ENCODE data around the gene XKRX. TPM values are rescaled to one million over a fixed set of nuclear protein-coding genes. Genes with fewer than 3 reads are reported as not detected.

The XKRX gene
- total RNA-seq, 4 donors from 2014 or later = 0.13 to 0.90 (median 0.16) TPM; not detected in 1

DNA sequence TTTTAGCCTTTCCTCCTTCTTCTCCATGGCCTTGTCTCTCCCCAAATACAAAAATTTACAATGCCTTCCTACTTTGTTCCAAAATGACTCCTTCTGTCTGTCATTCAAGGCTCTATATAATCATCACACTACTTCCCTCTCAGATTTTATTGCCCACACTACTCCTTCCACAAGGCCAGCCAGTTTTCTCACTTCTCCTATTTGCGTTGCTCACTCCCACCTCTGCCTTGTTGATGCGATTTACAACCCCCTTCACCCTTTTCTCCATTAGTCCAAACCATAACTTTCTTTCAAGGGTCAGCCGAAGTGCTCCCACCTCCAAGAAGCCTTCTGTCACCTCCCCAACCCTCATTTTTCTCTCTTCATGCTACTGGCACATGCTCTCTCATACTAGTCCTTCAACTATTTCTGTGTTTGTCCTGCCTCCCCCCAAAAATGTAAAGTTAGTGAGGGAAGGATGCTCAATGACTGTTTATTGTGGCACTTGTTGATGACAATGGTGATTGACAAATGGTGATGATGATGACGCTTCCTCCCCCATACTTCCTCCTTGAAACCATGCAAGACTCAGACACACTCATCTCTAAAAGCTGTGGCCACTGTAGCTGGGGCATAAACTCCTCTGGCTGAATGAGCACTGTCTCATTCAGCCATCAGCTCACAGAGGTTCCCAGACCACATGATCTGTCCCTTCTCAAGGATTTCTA lies 2.7 kb upstream of the XKRX start:
- H3K4me3 ChIP-seq = no peak overlapping the region
- H3K9me3 ChIP-seq = no peaks in the 10 kb centered on the region
- in situ Hi-C loops (cut with MboI; ENCODE audit: low sequenced_read_pairs in 4 of 4) (no loop called here), intact Hi-C loops (cut with DNase I; ENCODE audit: low total_unique reads) (no loop called here)
- TF ChIP-seq, protein P1, sequence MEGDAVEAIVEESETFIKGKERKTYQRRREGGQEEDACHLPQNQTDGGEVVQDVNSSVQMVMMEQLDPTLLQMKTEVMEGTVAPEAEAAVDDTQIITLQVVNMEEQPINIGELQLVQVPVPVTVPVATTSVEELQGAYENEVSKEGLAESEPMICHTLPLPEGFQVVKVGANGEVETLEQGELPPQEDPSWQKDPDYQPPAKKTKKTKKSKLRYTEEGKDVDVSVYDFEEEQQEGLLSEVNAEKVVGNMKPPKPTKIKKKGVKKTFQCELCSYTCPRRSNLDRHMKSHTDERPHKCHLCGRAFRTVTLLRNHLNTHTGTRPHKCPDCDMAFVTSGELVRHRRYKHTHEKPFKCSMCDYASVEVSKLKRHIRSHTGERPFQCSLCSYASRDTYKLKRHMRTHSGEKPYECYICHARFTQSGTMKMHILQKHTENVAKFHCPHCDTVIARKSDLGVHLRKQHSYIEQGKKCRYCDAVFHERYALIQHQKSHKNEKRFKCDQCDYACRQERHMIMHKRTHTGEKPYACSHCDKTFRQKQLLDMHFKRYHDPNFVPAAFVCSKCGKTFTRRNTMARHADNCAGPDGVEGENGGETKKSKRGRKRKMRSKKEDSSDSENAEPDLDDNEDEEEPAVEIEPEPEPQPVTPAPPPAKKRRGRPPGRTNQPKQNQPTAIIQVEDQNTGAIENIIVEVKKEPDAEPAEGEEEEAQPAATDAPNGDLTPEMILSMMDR (IDR thresholded peaks at IDR 0.05 in 4 of 5, conservative IDR thresholded peaks at IDR 0.05 in 1 of 5) = no peak
- TF ChIP-seq POLR2A (IDR thresholded peaks at IDR 0.05) = no peak
- H3K27ac ChIP-seq = no peak overlapping the region
- ATAC-seq (no peak), DNase-seq (no peak)
- peaks cover 0 to 16% (median 5%) of the 10 kb centered on the region in 3 donors for H3K27me3 ChIP-seq
- no peaks in the 10 kb centered on the region for H3K36me3 ChIP-seq
- no peaks in the 10 kb centered on the region for H3K4me1 ChIP-seq

DNA sequence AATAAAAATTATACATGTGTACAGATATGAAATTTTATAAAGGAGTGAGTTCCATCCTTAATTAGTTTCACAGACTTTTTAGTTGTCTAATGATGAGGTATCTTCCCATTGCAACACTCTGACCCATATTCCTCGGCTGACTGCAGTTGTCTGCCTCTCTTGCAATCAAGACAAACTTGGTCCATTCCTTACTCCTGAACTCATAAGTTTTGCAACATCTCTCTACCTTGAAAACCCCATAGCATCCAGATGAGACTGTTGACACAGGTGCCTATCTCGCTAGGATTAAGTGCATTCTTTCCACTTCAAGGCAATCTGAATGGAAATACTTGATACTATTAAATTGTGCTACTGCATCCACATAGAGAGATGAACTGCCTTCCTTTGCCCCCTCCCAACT lies 2.3 kb downstream of the XKRX start:
- DNase-seq = no peak
- Histone ChIP-seq H3K27ac (no peak overlapping the region), H3K36me3 (no peaks in the 10 kb centered on the region), H3K4me1 (no peaks in the 10 kb centered on the region), H3K27me3 (peaks cover 0 to 18% (median 5%) of the 10 kb centered on the region in 3 donors), H3K9me3 (no peaks in the 10 kb centered on the region), H3K4me3 (no peak overlapping the region)
- intact Hi-C loops (cut with DNase I; ENCODE audit: low total_unique reads) (no loop called here), in situ Hi-C loops (cut with MboI; ENCODE audit: low sequenced_read_pairs in 4 of 4) (no loop called here)
- ATAC-seq = no peak
- TF ChIP-seq, protein P1 (IDR thresholded peaks at IDR 0.05 in 4 of 5, conservative IDR thresholded peaks at IDR 0.05 in 1 of 5) = no peak
- no peak for TF ChIP-seq POLR2A (IDR thresholded peaks at IDR 0.05)

DNA sequence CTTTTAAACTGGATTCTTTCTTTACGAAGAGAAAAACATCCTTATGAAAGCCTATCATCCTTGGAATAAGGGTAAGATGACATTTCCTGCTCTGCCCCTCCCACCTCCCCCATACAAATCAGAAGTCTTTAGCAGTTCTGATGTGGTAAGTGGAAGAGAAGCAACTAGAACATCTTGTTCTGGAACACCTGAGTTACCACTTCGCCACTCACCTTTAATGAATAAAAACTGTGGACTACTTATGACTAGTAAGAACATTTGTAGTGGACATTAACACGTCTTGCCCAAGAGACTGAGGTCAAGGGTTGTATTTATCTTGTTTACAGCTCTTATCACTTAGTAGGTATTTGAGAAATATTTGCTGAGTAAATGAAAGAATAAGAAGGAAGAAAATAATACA lies 4.3 kb downstream of the XKRX start:
- in situ Hi-C loops (cut with MboI; ENCODE audit: low sequenced_read_pairs in 4 of 4) (no loop called here), intact Hi-C loops (cut with DNase I; ENCODE audit: low total_unique reads) (no loop called here)
- no peaks in the 10 kb centered on the region for H3K36me3 ChIP-seq
- no peak overlapping the region for H3K4me3 ChIP-seq
- H3K27ac ChIP-seq = no peak overlapping the region
- DNase-seq = no peak
- no peaks in the 10 kb centered on the region for H3K4me1 ChIP-seq
- H3K9me3 ChIP-seq = no peaks in the 10 kb centered on the region
- peaks cover 0 to 13% (median 5%) of the 10 kb centered on the region in 3 donors for H3K27me3 ChIP-seq
- TF ChIP-seq POLR2A (IDR thresholded peaks at IDR 0.05) = no peak
- TF ChIP-seq, protein P1 (IDR thresholded peaks at IDR 0.05 in 4 of 5, conservative IDR thresholded peaks at IDR 0.05 in 1 of 5) = no peak
- no peak for ATAC-seq

DNA sequence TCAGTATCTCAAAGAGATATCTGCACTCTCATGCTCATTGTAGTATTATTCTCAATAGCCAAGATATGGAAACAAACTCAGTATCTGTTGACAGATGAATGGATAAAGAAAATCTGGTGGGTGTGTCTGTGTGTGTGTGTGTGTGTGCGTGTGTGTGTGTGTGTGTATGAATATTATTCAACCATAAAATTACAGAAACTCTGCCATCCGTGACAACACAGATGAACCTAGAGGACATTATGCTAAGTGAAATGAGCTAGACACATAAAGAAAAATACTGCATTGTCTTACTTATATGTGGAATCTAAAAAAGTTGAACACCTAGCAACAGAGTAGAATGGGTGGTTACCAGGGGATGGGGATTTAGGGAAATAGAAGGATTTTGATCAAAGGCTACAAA lies 13.2 kb downstream of the XKRX start:
- Histone ChIP-seq H3K9me3 (no peaks in the 10 kb centered on the region), H3K4me1 (no peaks in the 10 kb centered on the region), H3K27ac (no peak overlapping the region), H3K4me3 (no peak overlapping the region), H3K27me3 (no peaks in the 10 kb centered on the region), H3K36me3 (no peaks in the 10 kb centered on the region)
- TF ChIP-seq, protein P1 (IDR thresholded peaks at IDR 0.05 in 4 of 5, conservative IDR thresholded peaks at IDR 0.05 in 1 of 5) = no peak
- no peak for TF ChIP-seq POLR2A (IDR thresholded peaks at IDR 0.05)
- ATAC-seq = no peak
- in situ Hi-C loops (cut with MboI; ENCODE audit: low sequenced_read_pairs in 4 of 4) = no loop called here
- DNase-seq = no peak
- intact Hi-C loops (cut with DNase I; ENCODE audit: low total_unique reads) = no loop called here

DNA sequence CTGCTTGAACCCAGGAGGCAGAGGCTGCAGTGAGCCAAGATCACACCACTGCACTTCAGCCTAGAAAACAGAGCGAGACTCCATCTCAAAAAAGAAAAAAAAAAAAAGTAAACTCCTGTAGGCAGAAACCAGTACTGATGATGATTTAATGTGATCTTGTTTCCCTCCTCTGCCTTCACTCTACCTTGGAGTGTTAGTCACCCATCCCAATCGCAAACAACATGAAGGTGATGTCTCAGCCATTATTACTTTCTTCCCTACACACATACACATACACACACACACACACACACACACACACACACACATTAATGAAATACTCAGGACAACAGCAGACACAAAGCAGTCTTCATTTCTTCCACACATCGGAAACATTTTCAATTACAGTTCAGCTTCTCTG lies 15.6 kb downstream of the XKRX start:
- Histone ChIP-seq H3K9me3 (no peaks in the 10 kb centered on the region), H3K4me1 (no peaks in the 10 kb centered on the region), H3K27ac (no peak overlapping the region), H3K27me3 (no peaks in the 10 kb centered on the region), H3K36me3 (no peaks in the 10 kb centered on the region), H3K4me3 (no peak overlapping the region)
- in situ Hi-C loops (cut with MboI; ENCODE audit: low sequenced_read_pairs in 4 of 4) = no loop called here
- ATAC-seq (no peak), DNase-seq (no peak)
- intact Hi-C loops (cut with DNase I; ENCODE audit: low total_unique reads) = no loop called here
- TF ChIP-seq, protein P1 (IDR thresholded peaks at IDR 0.05 in 4 of 5, conservative IDR thresholded peaks at IDR 0.05 in 1 of 5) = no peak
- TF ChIP-seq POLR2A (IDR thresholded peaks at IDR 0.05) = no peak

Measured in gastrocnemius medialis (tissue), 4 donors.